ENCODE data around the gene ABCG2.
"Not testable (repeated sequence)": the region's sequence is repeated elsewhere in the genome, so short reads cannot be mapped to it uniquely, and the experiment has no call there.

The ABCG2 gene

DNA sequence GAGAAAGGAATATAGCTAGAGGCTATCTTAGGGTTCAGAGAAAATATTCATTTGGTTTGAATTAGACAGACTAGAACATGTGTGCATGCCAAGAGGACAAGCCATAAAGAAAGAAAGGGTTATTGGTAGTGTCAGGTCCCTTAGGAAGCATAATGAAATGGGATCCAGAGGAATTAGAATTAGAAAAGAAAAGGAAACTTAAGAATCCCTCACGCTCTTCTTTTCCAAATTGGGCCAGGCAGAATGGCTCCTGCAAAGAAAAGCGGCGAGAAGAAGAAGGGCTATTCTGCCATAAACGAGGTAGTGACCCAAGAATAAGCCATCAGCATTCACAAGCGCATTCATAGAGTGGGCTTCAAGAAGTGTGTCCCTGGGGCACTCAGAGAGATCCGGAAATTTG, 4.9 kb upstream of the ABCG2 start:
- DNase-seq, result no peak

DNA sequence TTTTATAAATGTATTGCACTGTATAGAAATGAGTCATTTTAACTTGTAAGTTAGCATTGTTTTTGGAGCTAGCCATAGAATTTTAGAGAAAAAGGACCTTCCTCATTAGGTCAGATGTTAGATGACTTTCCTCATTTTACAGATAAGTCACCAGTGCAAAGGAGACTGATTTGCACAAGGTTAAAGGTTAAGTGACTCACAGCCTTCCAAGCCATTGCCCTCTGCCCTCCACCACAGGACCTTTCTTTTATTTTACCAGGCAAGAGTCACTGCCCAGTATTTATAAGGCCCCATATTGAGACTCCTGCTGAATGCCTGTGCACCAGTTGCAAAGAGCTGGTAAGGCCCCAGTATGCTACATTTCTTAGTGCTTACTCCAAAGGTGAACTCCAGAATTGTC, 4.2 kb upstream of the ABCG2 start:
- no peak for DNase-seq

DNA sequence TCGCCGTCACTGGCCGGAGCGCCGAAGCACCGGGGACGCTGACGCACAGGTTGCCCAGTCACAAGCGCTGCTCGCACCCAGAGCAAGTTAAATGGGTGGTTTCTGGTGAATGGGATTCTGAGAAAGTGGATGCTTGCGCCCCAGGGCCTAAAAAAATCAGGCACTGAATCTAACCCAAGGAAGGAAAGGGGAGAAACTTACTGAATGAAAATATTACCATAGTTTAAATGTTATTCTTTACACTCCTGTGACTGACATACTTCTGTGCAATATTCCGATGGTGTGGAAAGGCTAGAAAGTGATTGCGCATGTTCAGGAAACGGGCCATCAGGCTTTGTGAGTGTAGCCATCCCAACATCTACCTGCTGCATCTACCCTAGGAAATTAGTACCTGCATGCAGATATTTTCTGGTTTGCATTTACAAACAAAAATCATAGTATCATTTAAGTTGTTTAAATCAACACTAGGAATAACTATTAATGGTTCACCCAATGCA, 838 bp upstream of the ABCG2 start:
- no peak for DNase-seq

DNA sequence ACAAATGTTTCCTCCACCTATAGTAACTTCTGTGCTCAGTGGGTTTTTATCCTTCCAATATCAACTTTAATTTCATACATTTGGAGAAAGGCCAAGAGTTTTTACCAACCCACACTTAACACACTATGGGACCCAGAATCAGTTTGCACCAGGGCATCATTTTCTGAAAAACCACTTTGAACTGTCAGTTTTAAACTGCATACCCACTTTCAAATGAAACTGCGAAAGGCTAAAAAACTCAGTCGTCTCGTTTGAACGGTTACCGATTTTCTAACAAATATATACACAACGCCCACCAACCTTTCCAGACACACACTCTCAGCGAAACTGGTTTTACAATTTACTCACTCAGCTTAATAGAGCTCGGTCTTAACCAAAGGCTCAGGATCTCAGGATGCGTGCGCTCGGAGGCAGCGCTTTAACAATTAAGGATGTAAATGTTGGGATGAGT, 376 bp downstream of the ABCG2 start:
- no peak for DNase-seq

DNA sequence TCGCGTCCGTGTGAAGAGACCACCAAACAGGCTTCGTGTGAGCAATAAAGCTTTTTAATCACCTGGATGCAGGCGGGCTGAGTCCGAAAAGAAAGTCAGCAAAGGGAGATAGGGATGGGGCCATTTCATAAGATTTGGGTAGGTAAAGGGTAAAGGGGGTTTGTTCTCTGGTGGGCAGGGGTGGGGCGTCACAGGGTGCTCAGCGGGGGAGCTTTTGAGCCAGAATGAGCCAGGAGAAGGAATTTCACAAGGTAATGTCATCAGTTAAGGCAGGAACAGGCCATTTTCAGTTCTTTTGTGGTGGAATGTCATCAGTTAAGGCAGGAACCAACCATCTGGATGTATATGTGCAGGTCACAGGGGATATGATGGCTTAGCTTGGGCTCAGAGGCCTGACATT, 6.1 kb downstream of the ABCG2 start:
- DNase-seq, result not testable (repeated sequence)

DNA sequence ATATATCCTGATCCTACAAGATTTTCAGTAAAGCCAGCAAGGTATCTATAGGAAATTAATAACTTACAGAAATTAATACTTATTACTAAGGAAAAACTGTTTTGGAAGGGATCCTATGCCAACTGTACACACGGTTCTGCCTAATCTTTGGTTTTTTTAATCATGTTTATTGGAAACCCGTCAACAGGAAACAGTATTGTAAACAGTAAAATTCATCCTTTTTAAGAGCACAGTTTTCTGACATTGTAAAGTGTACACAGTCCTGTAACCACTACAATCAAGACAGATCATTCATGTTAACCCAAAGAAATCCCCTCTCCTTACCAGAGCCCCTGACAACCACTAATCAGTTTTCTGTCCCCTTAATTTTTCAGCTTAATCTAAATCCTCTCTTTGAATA, 9.9 kb downstream of the ABCG2 start:
- DNase-seq, result no peak

DNA sequence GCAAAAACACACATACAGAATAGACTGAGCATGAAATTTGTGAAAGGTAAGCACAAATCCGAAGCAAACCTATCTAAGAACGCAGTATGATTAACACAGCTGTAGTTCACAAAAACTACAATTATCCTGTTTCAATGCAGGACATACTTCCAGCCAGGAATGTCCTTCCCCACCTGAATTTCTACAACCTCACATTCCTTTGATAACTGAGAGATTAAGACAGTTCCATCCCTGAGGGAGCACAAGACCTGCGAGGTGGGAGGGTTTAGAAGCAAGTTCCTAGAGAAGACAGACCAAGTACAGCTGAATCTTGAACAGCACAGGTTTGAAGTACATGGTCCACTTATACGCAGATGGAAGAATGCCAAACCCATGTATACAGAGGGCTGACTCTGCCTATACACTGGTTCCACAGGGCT, 10.6 kb downstream of the ABCG2 start:
- no peak for DNase-seq

DNA sequence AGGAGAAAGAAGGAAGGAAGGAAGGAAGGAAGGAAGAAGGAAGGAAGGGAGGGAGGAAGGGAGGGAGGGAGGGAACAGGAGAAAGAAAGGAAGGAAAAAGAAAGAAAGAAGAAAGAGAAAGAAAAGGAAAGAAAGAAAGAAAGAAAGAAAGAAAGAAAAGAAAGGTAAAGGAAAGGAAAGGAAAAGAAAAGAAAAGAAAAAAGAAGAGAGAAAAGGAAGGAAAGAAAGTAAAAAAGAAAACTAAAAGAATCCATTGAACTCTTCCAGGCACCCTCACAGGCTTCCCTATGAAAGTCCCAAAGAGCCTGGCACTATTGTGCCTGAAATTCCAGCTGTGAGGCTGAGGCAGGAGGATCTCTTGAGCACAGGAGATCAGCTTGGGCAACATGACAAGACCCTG, 11.5 kb downstream of the ABCG2 start:
- no peak for DNase-seq

DNA sequence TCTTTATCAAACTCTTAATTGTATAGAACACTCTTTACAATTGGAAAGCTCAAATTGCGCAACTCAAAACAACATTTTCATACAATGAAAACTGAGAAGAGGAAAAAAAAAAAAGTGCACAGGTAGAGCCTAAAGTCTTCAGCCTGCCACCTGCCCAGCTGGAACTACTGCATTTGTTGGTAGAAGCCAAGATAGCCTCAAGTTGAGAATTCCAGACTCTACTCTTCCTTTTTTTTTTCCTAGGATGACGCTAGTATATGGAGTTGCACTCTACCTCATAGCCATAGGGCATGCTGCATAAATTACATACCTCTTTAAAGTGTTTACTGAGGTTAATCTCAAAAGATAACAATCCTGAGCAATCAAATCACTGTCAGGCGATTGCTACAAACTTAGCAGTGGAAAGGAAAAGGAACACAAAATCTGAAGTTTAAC, 13.6 kb downstream of the ABCG2 start:
- no peak for DNase-seq

DNA sequence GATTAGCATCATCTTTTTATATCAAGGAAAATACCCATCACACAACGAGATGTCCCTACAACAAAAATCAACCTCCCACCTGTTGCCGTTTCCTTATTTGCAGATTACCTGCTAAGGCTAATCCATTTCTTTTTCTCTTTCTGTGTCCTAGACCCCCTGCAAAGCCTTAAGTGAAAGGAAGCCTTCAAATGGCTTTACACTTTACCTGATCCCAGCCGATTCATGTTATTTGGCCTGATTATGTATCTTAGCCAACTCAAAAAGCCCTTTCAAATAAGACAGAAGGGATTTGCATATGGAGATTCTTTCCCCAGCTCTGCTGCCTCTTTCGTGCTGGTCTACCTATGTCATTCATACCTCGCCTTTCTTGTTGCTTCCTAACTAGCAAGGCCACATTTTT, 14.4 kb downstream of the ABCG2 start:
- DNase-seq, result no peak

DNA sequence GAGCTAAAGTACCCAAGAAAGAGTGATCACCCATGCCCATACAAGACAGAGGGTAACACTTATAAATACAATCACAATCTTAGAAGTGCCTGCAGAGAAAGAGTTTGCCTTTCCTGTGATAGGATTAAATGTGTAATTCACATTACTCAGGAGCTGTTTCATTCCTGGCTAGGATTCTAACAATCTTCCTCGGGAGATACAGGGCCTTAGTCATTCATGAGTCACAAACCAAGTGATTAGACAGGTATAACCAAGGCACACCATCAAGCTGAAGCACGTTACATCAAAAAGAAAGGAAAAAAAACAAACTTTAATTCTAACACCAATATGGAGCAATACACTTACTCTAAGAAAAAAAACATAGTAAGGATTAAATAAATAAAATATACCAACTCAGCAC, 14.9 kb downstream of the ABCG2 start:
- DNase-seq, result no peak

DNA sequence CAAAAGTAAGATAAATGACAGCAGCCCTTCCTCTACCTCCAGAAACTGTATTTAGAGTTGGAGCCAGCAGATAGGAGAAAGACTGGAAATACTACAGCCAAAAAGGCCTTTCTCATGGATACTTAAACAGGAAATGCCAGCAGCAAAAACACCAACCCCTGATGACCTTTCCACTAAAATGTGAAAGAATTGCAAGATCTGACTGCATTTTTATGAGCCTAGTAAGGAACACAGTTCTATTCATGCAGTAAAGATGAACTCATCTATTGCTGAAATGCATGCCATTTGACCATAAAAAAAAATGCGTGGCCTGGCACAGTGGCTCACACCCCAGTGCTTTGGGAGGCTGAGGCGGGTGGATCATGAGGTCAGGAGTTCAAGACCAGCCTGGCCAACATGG, 19.9 kb downstream of the ABCG2 start:
- no peak for DNase-seq

DNA sequence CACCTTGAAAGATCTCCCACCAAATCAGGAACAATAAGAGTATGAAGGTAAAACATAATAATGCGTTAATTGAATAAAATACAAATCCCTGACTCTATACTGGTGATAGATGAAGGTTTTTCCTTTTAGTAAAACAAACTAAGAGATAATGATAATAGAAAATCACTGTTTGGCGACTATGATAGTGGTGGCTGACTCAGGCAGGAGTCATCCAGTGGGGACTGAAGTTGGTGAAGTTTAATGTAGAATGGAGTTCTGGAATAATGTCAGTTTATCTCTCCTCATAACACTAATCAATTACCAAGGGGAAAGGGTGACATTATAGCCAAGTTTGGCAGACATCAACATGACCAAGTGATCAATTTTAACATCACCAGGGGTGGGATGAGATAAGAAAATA, 21.3 kb downstream of the ABCG2 start:
- DNase-seq, result no peak

DNA sequence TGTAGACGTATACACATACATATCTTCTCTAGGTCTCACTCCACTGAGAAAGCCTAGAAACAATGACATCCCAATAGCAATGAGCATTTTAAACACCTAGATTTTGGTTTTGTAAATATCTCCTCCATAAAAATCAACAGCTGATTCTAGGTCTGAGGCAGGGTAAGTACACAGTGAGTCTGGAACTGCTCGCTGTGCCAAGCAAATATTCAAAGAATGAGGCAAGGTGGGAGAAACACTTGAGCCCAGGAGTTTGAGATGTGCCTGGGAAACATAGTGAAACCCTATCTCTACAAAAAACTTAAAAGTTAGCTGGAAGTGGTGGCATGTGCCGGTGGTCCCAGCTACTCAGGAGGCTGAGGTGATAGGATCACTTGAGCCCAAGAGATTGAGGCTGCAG, 22.2 kb downstream of the ABCG2 start:
- no peak for DNase-seq

DNA sequence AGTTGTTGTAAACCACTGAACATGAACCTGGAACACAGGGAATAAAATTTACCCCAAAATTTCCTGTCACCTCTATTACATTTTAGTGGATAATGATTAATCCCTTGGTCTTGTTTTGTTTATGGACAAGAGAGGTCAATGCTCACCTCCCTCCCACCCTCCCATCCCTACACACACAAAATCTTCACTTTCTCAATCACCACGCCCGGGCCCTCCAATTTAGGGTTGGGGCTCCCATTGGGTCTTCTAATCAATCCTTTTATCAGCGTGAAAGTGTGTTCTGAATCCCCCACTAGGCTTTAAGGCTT, 23.1 kb downstream of the ABCG2 start:
- no peak for DNase-seq

DNA sequence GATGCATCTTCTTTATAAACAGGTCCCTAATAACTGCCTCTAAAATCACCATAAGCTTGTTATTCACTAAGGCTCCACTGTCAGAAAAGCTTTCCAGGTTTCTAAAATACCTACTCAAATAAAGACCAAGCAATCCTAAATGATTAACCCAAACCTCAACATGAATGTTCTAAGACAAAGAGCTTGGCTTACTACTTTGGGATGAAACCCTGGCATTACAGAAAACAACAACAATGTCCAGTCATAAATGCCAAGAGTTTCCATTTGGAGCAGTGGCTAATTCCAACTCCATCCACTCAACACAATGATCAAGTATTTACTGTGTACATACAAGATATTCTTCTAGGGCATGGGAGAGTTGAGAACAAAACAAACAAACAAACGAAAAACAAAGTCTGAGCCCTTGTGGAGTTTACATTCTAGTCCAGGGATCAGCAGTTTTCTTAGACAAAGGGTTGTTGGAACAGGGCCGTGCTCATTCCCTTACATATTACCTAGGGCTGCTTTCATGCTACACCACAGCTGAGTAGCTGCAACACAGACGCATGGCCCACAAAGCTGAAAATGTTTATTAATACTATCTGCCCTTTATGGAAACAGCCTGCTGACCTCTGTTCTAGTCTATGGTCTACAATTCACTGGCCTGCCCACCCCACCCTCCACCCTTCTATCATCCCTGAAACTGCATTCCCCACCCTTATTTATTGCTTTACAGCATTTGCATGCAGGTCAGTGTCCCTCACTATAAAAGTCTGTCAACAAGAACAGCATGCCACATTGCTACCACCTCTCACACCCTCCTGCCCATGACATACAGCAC, 23.7 kb downstream of the ABCG2 start:
- DNase-seq, result no peak

DNA sequence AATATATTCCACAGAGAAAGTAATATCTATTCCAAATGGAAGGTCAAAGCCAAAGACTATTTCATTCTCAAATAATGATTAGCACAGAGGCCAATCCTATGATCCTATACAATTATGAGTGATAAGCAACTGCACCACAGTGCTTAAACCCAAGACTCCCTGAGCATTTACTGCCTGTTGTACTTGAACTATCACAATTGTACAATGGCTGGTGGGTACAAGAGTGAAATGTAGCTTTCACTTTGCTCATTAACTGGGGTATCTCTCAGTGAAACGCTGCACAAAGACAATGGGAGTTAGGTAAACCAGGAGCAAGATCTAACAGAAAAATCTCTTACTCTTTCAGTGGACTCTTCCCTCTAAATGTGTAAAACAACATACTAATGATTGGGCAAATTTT, 24.3 kb downstream of the ABCG2 start:
- DNase-seq, result no peak

DNA sequence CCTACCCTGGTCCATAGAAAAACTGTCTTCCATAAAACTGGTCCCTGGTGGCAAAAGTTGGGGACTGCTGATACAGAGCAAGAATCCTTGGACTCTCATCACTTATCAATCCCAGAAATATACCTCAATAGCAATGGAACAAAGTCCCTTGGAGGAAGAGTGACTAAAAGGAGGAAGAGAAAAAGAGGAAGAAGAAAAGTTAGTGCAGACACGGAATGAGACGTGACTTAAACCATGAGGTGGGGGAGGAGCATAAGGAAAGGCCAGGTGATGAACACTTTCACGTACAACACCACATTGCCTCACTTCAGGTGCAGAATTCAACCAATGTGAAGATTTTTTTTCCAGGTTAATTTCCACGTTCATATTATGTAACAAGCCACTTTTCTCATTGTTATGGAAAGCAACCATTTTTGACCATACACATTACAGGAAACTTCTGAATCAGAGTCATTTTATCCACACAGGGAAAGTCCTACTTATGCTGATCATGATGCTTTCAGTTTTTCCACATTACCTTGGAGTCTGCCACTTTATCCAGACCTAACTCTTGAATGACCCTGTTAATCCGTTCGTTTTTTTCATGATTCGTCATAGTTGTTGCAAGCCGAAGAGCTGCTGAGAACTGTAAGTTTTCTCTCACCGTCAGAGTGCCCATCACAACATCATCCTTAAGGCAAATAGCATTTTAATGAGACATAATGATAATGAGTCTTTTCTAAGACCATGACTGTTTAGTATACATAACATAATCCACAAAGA, 27.7 kb downstream of the ABCG2 start:
- DNase-seq, result no peak

DNA sequence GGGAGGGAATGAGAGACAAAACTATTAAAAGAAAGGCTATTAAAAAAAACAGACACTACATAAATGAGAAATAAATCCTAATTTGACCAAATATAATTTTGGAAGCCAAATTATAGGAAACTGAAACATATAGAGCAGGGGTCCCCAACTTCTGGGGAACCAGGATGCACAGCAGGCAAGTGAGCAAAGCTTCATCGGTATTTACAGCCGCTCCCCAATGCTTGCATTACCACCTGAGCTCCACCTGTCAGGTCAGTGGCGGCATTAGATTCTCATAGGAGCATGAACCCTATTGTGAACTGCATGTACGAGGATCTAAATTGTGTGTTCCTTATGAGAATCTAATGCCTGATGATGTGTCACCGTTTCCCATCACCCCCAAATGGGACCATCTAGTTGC, 28.4 kb downstream of the ABCG2 start:
- DNase-seq, result no peak

DNA sequence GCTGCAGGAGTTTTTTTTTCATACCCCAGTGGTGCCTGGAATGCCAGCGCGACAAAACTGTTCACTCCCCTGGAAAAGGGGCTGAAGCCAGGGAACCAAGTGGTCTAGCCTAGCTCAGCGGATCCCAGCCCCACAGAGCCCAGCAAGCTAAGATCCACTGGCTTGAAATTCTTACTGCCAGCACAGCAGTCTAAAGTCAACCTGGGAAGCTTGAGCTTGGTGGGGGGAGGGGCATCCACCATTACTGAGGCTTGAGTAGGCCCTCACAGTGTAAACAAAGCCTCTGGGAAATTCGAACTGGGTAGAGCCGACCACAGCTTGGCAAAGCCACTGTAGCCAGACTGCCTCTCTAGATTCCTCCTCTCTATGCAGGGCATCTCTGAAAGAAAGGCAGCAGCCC, 36.2 kb downstream of the ABCG2 start:
- not testable (repeated sequence) for DNase-seq

DNA sequence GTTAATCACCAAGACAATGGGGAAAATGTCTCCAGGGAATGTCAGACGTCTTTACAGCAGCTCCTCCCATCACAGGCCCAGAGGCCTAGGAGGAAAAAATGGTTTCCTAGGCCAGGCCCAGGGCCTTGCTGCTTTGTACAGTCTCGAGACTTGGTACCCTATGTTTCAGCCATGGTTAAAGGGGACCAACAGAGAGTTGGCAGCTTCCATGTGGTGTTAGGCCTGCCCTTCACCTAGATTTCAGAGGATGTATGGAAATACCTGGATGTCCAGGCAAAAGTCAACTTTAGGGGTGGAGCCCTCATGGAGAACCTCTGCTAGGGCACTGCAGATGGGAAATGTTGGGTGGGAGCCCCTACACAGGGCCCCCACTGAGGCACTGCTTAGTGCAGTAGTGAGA, 38.5 kb downstream of the ABCG2 start:
- no peak for DNase-seq

DNA sequence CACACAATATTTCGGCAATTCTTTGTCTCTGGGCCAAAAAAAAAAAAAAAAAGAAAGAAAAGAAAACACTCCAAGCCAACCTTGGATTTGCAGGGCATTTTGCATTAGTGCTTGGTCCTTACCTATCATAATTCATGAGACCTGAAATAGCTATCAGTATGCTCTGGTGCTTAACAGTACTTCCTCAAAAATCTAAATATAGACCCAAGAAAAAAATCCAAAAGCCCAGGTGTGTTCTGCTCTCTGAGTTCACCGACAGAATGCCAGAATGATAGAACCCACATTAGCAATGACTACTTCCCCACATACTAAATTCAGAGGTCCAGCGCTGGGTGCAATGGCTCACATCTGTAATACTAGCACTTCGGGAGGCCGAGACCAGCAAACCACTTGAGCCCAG, 42.9 kb downstream of the ABCG2 start:
- no peak for DNase-seq

DNA sequence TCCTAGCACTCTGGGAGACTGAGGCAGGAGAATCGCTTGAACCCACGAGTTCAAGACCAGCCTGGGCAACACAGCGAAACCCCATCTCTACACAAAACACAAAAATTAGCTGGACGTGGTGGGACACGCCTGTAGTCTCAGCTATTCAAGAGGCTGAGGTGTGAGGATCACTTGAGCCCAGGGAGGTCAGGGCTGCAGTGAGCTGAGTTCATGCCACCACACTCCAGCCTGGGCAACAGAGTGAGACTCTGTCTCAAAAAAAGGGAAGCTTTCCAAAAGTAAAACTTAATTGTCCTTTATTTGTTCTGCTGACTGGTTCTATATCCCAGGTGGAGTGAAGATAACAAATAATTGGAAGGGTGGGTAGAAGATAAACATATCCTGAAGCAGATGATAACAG, 45.6 kb downstream of the ABCG2 start:
- no peak for DNase-seq

DNA sequence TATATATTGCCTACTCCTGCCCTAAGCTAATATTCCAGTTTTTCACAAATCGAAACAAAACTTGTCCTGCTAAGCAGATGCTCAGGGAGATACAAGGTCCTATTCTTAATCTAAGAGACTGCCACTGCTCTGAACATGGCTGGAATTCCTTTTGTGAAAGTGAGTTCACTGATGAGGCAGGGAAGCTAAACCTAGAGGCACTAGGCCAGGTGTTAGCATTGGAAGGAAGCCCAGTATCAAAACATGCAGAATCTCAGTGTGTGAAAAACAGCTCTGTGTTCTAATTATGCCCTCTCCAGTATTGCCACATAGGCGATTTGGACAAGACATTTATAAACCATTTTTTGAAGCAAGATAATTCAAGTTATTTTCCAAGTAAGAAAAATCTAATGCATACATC, 47.6 kb downstream of the ABCG2 start:
- no peak for DNase-seq

All from retina (tissue), 1 donor.